Umbilical cord (tissue), 2 donors: Measurements from ENCODE around the gene KIRREL1. TPM values are rescaled to one million over a fixed set of nuclear protein-coding genes. Genes with fewer than 3 reads are reported as not detected.

Experiments used
- DNase-seq: peaks from one replicate; pipeline ENCODE4 v3.0.0-alpha.2; 2015; ENCODE audit warnings: low spot score
- total RNA-seq: library from RNA; depleted of rRNA; stranded (reverse); fragments of >200 nt; gene quantifications from one replicate; pipeline ENCODE4 v1.2.3, GENCODE V29; 2014; ENCODE audit warnings: low replicate concordance; ENCODE audit not compliant: insufficient read depth

KIRREL1 gene
- 89.1 TPM for total RNA-seq

- DNase-seq, result peak; percentile 88
Measured at GRCh38 chr1:157993147-157993917, at the start of gene KIRREL1. Gene KIRREL1, plus strand, starts transcription at chr1:157993645. Its CDS starts 32 bp downstream, at chr1:157993677.

GRCh38 chr1:157944663-157945280 lies 48.7 kb upstream of the KIRREL1 start:
- peak; percentile 28 for DNase-seq

- peak; percentile 64 for DNase-seq
Measured at GRCh38 chr1:157948312-157949073, 45.0 kb upstream of the KIRREL1 start.

GRCh38 chr1:157949074-157949354 lies 44.4 kb upstream of the KIRREL1 start:
- no peak for DNase-seq

- no peak for DNase-seq
Measured at GRCh38 chr1:157951230-157951629, 42.2 kb upstream of the KIRREL1 start.

- DNase-seq, result no peak
Measured at GRCh38 chr1:157952601-157953000, 40.8 kb upstream of the KIRREL1 start.

- no peak for DNase-seq
Measured at GRCh38 chr1:157955221-157955620, 38.2 kb upstream of the KIRREL1 start.

GRCh38 chr1:157955857-157956256 lies 37.6 kb upstream of the KIRREL1 start:
- no peak for DNase-seq

GRCh38 chr1:157956732-157957131 lies 36.7 kb upstream of the KIRREL1 start:
- DNase-seq, result no peak

GRCh38 chr1:157958263-157958662 lies 35.2 kb upstream of the KIRREL1 start:
- no peak for DNase-seq

GRCh38 chr1:157959750-157960149 lies 33.7 kb upstream of the KIRREL1 start:
- DNase-seq, result no peak

- no peak for DNase-seq
Measured at GRCh38 chr1:157960773-157961172, 32.7 kb upstream of the KIRREL1 start.

GRCh38 chr1:157961805-157962762 lies 31.4 kb upstream of the KIRREL1 start:
- peak; percentile 61 for DNase-seq

GRCh38 chr1:157963713-157964112 lies 29.7 kb upstream of the KIRREL1 start:
- peak; percentile 83 for DNase-seq

- no peak for DNase-seq
Measured at GRCh38 chr1:157965584-157965983, 27.9 kb upstream of the KIRREL1 start.

- DNase-seq, result peak; percentile 91
Measured at GRCh38 chr1:157966031-157966537, 27.4 kb upstream of the KIRREL1 start.

- DNase-seq, result no peak
Measured at GRCh38 chr1:157967205-157967604, 26.2 kb upstream of the KIRREL1 start.

- DNase-seq, result no peak
Measured at GRCh38 chr1:157968508-157968907, 24.9 kb upstream of the KIRREL1 start.

- DNase-seq, result peak; percentile 69
Measured at GRCh38 chr1:157968946-157969345, 24.5 kb upstream of the KIRREL1 start.

- peak; percentile 60 for DNase-seq
Measured at GRCh38 chr1:157969697-157970485, 23.6 kb upstream of the KIRREL1 start.
